ENCODE data around the gene RECK. TPM values are rescaled to one million over a fixed set of nuclear protein-coding genes. Genes with fewer than 3 reads are reported as not detected.
"Not testable (repeated sequence)": the region's sequence is repeated elsewhere in the genome, so short reads cannot be mapped to it uniquely, and the experiment has no call there.

RECK gene, protein sequence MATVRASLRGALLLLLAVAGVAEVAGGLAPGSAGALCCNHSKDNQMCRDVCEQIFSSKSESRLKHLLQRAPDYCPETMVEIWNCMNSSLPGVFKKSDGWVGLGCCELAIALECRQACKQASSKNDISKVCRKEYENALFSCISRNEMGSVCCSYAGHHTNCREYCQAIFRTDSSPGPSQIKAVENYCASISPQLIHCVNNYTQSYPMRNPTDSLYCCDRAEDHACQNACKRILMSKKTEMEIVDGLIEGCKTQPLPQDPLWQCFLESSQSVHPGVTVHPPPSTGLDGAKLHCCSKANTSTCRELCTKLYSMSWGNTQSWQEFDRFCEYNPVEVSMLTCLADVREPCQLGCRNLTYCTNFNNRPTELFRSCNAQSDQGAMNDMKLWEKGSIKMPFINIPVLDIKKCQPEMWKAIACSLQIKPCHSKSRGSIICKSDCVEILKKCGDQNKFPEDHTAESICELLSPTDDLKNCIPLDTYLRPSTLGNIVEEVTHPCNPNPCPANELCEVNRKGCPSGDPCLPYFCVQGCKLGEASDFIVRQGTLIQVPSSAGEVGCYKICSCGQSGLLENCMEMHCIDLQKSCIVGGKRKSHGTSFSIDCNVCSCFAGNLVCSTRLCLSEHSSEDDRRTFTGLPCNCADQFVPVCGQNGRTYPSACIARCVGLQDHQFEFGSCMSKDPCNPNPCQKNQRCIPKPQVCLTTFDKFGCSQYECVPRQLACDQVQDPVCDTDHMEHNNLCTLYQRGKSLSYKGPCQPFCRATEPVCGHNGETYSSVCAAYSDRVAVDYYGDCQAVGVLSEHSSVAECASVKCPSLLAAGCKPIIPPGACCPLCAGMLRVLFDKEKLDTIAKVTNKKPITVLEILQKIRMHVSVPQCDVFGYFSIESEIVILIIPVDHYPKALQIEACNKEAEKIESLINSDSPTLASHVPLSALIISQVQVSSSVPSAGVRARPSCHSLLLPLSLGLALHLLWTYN
- total RNA-seq = 5.7 and 6.6 TPM in 2 replicates

DNA sequence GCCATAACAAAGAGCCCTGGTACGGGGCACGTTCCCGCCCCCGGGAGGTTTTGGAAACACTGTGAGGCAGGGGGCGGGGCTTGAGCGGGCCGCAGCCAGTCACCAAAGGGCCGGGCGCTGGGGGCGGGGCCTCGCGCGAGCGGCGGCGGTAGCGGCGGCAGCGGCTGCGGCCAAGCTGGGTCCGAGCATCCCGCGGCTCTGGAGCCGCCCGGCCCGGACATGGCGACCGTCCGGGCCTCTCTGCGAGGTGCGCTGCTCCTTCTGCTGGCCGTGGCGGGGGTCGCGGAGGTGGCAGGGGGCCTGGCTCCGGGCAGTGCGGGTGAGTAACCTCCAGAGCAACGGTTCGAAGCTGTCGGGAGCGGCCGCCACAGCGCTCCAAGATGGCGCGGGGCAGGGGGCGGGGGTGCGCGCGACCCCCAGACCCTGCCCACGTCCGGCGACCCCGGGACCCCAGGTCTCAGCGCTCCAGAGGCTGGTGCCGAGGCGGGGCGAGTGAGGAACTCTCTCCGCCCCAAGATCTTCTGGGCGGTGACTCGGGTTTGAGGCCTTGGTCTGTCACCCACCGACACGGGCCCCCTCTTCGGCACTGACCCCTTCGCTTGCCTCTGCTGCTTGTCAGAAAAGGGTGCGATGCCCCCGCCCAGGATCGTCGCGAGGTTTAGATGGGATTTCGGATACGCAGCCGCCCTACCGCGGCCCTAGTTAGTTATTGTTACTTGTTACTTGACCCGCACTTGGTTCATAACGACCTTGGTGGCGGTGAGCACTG lies at the start of gene RECK:
RECK (plus strand) TSS at position 134 of the 769 bp plus-strand sequence; CDS start at position 220, 86 bp downstream.
- peak within 1 kb of the TSS; percentile 84 for H3K4me3 ChIP-seq (ENCODE audit: low read depth, low read length)
- DNase-seq (ENCODE audit: low read depth) = no peak
- TF ChIP-seq, protein P1, sequence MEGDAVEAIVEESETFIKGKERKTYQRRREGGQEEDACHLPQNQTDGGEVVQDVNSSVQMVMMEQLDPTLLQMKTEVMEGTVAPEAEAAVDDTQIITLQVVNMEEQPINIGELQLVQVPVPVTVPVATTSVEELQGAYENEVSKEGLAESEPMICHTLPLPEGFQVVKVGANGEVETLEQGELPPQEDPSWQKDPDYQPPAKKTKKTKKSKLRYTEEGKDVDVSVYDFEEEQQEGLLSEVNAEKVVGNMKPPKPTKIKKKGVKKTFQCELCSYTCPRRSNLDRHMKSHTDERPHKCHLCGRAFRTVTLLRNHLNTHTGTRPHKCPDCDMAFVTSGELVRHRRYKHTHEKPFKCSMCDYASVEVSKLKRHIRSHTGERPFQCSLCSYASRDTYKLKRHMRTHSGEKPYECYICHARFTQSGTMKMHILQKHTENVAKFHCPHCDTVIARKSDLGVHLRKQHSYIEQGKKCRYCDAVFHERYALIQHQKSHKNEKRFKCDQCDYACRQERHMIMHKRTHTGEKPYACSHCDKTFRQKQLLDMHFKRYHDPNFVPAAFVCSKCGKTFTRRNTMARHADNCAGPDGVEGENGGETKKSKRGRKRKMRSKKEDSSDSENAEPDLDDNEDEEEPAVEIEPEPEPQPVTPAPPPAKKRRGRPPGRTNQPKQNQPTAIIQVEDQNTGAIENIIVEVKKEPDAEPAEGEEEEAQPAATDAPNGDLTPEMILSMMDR (conservative IDR thresholded peaks at IDR 0.05; ENCODE audit: low read depth, low read length) = no peak

GRCh38 chr9:35990155-35990554 lies 46.6 kb upstream of the RECK start:
- DNase-seq (ENCODE audit: low read depth) = no peak
- no peak overlapping the region for H3K4me3 ChIP-seq (ENCODE audit: low read depth, low read length)
- TF ChIP-seq, protein P1 (conservative IDR thresholded peaks at IDR 0.05; ENCODE audit: low read depth, low read length) = no peak

DNA sequence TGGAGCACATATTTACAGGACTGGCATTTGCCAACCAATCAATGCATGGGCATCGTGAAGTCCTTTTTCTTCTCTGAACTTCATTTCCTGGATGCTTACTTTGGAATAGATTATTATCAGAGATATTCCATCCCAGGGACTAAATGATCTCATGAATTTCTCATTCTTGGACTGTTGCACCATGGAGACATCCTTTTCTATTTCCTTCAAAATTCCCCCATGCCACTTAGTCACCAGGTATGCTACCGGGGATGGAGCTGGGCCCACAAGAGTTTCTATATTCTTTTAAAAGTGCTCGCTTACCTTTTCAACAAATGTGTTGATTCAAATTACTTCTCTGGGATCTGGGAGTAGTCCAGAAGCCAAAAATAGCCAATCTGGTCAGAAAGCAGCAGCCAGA lies 43.6 kb upstream of the RECK start:
- DNase-seq (ENCODE audit: low read depth); H3K4me3 ChIP-seq (ENCODE audit: low read depth, low read length): not testable (repeated sequence)

DNA sequence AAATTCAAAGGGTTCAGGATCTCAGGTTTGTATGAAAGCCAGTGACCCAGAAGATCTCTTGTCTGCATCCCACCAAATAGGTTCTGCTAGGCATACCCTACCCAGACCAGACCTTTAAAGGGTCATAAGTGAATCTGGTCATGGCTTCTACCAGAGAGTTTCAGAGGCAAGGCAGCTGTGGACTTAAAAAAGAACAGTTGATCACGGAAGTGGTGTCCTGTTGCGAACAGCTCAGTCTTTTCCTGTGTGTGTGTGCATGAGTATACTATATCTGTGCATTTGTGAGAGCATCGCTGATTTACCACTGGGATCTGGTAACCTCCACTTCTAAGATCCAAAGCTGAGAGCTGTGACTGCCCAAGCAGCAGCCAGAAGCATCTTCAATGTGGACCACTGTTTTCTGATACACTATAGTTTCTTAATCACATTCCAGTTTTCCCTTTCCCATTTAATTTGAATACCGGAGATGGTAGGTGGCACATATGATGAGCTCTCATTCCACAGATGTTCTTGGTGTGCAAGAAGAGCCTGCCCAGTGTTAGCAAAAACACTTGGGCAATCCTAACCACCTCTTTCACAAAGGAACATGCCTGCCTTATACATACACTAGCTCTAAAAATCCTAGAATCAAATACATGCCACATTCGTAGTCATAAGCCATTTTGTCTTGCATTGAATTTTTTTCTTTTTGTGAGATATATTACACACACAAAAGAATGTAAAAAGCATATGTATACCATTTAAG lies 42.6 kb upstream of the RECK start:
- TF ChIP-seq, protein P1 (conservative IDR thresholded peaks at IDR 0.05; ENCODE audit: low read depth, low read length) = no peak
- DNase-seq (ENCODE audit: low read depth) = no peak

DNA sequence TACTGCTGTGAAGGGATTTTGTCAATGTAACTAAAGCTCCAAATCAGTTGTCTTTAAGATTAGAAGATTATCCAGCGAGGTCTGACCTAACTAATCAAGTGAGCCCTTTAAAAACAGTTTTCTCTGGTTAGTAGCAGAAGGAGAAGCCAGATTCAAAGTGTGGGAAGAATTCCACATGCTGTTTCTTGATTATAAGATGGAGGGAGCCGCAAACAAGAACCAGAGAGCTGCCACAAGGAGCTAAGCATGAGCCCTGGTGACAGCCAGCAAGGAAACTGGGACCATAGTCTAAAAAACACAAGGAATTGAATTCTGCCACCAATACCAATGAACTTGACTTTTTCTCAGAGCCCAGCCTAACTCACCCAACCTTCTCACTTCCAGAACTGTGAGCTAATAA lies 41.8 kb upstream of the RECK start:
- no peak overlapping the region for H3K4me3 ChIP-seq (ENCODE audit: low read depth, low read length)
- no peak for DNase-seq (ENCODE audit: low read depth)
- TF ChIP-seq, protein P1 (conservative IDR thresholded peaks at IDR 0.05; ENCODE audit: low read depth, low read length) = no peak

More for the DNA sequence above, 42.6 kb upstream of the RECK start:
- H3K4me3 ChIP-seq (ENCODE audit: low read depth, low read length) = no peak overlapping the region

DNA sequence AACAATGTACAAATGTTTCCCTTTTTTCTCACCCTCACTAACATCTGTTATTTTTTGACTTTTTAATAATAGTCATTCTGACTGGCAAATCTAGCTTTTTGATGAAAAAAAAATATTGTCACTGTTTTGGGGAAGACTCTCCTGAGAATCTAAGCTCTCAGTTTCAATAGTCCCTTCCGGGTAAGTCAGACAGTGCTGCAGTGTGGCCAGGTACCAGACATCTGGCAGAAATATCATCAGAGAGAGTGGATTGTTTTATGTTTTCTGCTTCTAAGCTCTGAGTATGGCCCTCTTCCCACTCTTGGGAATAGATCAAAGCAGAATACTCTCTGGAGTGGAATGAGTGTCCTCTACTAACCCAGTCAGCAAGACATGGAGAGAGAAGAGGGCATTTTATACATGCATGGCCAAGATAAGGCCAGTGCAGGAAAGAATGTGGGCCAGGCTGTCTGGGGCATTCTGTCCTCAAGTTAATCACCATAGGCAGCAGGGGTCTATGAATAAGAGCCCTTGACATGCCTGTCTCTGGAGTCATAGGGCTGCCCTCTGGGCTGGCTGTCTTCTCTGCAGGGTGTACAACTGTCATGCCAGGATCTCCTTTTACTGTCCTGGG lies 40.2 kb upstream of the RECK start:
- H3K4me3 ChIP-seq (ENCODE audit: low read depth, low read length) = no peak overlapping the region
- DNase-seq (ENCODE audit: low read depth) = no peak
- TF ChIP-seq, protein P1 (conservative IDR thresholded peaks at IDR 0.05; ENCODE audit: low read depth, low read length) = no peak

DNA sequence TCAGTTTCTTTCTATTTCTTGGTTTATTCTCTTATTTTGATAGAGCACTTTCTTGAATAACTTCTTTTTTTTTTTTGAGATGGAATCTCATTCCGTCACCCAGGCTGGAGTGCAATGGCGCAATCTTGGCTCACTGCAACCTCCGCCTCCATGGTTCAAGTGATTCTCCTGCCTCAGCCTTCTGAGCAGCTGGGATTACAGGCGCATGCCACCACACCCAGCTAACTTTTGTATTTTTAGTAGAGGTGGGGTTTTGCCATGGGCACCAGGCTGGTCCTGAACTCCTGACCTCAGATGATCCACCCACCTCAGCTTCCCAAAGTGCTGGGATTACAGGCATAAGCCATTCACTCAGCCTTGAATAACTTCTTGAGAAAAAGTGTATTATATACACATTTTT lies 39.7 kb upstream of the RECK start:
- not testable (repeated sequence) for DNase-seq (ENCODE audit: low read depth); H3K4me3 ChIP-seq (ENCODE audit: low read depth, low read length)

All from epithelial cell of proximal tubule (primary cell).